NCI-H524 (cell line): ENCODE results near the gene BRDT.

Source experiments
- DNase-seq, 2 experiments: peaks; one replicate each; lab custom pipeline; 2025; lab: John Stamatoyannopoulos, UW

BRDT gene

DNA sequence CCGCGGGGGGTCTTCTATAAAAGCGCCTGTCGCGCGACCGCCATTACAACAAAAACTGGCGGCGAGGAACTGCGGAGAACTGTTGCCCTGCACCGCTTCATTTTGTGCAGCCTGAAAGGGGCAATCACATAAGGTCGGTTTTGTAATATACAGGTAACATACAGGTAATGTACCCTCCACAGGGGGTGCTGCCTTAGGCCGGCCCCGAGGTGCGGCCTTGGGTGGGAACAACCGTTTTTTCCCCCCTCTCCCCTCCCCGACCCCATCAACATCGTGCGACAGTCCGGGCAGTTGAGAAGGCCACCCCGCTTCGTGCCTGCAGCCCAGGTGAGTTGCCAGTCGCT lies at the start of gene BRDT:
TSS of gene BRDT (plus strand) at position 46 of the 344 bp plus-strand sequence. CDS start 13,354 bp downstream, outside the sequence.
- DNase-seq = no peak

DNA sequence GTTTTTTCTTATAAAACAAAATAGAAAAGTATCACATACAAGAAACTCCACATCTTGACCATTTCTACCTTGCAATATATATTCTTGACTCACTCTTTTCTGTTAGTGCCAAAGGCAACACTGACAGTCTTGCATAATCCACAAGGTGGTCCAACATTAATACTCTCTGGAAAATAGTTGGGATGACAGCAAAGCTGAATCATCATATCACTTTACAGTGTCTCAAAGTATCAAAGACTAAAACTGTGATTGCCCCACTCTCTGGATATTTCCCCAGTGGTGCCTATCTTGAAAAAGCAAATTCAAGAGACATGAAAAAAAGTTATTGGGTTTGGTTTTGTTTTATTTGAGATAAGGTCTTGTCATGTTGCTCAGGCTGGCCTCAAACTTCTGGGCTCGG lies 48.6 kb upstream of the BRDT start:
- DNase-seq = no peak

- DNase-seq = no peak
Measured at GRCh38 chr1:91901231-91901630, 48.0 kb upstream of the BRDT start.

DNA sequence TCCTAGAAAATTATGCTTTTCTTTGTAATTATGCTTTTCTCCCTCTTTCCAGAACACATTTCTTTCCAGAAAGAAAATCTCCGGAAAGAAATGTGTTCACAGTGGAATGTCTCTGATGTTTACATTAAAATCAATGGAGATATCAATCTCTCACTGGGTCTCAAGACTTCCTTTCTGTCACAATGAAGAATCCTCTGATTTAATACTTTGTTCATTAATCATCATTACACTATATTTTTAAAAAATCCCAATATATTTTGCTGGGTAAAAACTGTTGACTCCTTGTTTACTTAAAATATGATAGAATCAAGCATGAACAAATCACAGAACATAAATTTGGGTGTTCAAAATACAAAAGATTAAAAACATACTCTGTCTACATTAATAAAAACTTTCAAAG lies 36.9 kb upstream of the BRDT start:
- no peak for DNase-seq

- DNase-seq = no peak
Measured at GRCh38 chr1:91913018-91913417, 36.2 kb upstream of the BRDT start.

DNA sequence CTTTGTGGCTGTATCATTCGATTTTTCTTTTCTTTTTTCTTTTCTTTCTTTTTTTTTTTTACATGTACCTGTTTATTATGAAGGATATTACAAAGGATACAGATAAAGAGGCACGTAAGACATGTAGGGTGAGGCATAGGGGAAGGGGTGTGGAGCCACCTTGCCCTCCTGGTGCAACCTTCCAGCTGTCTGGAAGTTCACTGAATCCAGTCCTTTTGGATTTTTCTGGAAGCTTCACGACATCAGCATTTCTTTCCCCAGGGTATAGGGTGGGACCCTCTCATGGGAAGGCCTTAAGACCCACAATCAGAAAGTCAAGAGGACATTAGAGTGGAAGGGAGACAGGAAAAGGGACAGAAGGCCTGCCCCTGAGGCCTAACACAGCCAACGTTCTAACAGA lies 33.2 kb upstream of the BRDT start:
- DNase-seq = no peak

DNA sequence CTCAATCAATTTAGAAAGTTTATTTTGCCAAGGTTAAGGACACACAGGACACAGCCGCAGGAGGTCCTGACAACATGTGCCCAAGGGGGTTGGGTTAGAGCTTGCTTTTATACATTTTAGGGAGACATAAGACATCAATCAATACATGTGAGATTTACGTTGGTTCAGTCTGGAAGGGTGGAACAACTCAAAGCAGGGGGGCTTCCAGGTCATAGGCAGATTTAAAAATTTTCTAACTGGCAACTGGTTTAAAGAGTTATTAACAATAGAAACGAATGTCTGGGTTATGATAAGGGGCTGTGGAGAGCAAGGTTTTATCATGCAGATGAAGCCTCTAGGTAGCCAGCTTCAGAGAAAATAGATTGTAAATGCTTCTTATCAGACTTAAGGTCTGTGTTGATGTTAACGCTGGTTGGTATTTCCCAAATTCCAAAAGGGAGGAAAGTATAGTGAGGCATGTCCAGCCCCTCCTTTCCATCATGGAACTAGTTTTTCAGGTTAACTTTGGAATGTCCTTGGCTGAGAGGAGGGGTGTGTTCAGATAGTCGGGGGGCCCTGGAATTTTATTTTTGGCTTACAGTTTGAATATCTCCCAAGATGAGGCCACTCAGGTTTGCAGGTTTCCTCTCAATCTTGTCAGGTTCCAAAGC lies 32.3 kb upstream of the BRDT start:
- DNase-seq = no peak

GRCh38 chr1:91919962-91920361 lies 29.2 kb upstream of the BRDT start:
- DNase-seq = no peak

GRCh38 chr1:91924146-91924545 lies 25.1 kb upstream of the BRDT start:
- DNase-seq = no peak

DNA sequence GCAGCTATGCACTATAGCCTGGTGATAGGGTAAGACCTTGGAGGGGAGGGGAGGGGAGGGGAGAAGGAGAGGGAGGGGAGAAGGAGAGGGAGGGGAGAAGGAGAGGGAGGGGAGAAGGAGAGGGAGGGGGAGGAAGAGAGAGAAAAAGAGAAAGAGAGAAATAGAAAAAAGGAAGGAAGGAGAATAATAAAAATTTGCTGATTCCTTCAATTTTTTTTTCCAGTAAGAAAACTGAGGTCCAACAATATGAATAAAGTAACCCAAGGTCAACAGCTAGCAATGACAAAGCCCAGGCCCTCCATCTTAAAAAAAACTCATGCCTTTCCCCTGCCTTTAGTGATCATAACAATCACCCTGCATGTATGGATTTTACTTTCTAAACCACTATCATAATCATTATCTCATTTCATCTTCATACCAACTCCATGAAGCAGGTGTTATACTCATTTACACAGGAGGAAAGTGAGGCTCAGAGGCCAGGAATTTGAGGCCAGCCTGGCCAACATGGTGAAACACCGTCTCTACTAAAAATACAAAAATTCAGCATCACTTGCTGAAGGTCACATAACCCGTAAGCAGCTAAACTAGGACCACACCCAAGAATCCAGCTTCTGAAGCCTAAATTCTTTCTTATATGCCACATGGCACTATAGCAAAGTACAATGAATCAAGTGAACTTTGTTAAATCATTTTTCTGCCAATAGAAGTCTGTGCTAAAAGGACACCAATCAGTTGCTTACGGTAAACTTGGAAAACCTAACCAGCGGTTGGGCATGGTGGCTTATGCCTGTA lies 23.4 kb upstream of the BRDT start:
- DNase-seq = no peak

DNA sequence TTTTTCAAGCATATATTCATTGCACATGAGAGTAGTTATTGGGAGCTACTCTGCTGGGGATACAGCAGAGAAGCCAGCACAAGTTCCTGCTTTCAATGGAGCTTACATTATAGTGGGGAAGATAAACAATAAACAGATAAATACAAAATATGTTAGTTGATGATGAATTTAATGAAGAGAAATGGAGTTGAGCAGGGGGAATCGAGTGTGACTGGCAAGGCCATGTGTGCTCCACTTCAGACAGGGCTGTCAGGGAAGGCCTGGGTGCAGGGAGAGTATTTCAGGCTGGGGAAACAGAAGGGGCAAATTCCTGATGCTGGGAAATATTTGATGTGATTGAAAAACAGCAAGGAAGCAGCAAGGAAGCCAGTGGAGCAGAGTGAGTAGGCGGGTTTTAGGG lies 21.2 kb upstream of the BRDT start:
- no peak for DNase-seq

DNA sequence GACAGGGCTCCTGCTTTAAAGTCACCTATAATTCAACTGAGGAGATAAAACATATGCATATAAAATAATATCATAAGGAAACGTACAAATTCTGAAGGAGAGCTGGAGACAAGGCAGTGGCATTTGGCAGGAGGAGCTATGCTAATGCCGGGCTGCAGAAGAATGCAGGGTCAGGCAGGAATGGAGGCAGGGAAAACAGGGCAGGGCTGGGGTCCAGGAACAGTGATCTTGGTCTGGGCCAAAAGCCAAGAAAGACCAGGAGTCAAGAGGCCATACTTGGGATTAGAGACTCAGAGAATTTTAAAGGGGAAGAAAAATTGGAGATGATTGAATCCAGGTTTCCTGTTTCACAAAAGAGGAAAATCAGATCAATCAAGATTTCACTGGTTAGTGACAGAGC lies 20.0 kb upstream of the BRDT start:
- no peak for DNase-seq

DNA sequence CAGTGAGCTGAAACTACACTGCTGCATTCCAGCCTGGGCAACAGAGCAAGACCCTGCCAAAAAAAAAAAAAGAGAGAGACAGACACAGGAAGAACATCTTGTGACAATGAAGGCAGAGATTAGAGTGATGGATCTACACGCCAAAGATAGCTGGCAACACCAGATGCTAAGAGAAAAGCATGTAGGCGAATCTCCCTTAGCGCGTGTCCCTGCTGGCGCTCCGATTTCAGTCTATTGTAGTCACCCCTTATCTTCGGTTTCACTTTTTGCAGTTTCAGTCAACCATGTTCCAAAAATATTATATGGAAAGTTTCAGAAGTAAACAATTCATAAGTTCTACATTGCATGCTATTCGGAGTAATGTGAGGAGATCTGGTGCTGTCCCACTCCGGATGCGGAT lies 11.6 kb upstream of the BRDT start:
- no peak for DNase-seq

DNA sequence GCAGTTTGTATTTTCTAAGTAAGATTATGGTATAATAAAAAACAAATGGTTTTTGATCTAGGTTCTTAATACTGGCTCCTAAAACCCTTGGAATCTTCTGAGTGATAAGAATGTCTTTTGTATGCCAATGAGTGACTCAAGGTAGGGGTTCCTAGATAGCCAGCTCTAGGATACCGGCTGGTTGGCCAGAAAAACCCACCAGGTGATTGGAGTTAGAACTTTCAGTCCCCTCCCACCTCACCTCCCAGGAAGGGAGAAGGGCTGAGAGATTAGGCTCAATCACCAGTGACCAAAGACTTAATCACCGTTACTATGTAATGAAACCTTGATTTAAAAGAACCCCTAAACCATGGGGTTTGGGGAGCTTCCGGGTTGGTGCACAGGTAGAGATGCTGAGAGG lies 8.7 kb upstream of the BRDT start:
- DNase-seq = no peak

DNA sequence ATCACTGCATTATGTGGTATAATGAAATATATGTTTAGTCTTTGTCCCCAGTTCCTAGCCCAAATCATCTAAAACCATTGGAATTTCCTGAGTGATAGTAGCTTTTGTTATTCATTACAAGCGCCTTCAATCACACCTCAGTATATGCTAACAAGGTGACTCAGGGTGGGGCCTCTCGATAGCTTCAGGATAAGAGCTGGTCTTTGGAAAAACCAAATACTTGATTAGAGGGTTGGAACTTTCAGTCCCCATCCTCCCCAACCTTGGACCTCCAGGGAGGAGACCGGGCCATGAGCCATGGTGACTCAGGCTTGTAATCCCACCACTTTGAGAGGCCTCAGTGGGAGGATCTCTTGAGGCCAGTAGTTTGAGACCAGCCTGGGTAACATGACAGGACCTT lies 5.1 kb upstream of the BRDT start:
- no peak for DNase-seq

DNA sequence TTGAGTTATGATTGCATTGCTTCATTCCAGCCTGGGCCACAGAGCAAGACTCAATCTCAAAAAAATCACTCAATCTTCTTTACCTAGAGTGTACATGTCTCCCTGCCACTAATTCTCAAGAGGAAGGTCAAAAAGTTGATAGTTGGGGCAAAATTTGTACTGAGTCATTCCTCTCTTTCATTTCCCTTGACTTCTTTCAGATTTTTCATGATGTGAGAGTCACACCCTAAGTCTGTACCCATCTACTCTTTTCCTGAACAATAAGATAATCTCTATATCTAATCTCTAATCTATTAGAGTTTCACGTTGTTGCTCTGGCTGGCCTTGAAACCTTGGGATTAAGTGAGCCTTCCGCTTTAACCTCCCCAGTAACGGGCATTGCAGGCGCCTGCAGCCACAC lies 1.1 kb upstream of the BRDT start:
- DNase-seq = no peak

GRCh38 chr1:91948501-91949355 lies 473 bp upstream of the BRDT start:
- peak in 1 of 2 experiments; percentile 22 for DNase-seq

DNA sequence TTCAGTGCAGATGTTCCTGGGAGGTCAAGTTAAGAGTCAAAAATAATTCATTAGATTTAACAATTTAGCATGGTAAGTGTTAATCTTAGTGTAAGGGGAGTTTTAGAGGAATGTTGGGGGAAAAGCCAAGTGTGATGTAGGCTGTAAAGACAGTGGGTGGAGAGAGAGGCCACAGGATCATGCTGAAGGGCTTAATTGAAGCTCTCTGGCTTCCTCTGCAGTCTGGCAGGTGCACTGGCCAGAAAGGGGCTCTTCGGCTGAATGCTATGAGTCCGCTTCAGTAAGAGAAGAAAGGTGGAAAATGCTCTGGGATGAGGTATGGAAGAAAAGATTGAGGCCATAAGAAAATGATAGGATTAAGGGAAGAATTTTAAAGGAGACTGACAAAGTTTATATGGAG lies 3.0 kb downstream of the BRDT start:
- DNase-seq = no peak

DNA sequence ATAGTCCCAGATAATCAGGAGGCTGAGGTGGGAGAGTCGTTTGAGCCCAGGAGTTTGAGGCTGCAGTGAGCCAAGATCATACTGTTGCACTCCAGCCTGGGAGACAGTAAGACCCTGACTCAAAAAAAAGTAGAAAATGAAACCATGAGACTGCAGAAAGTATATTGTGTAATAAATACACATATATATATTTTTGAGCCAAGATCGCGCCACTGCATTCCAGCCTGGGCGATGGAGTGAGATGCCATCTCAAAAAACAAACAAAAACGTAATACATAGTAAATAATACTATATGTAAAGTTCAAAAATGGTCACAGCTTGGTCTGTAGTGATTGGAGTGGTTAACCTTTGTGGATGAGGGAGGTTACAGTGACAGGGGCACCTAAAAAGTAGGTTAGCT lies 9.7 kb downstream of the BRDT start:
- DNase-seq = no peak

- no peak for DNase-seq
Measured at GRCh38 chr1:91968334-91968733, 19.1 kb downstream of the BRDT start.

- no peak for DNase-seq
Measured at GRCh38 chr1:91979383-91979782, 30.2 kb downstream of the BRDT start.

DNA sequence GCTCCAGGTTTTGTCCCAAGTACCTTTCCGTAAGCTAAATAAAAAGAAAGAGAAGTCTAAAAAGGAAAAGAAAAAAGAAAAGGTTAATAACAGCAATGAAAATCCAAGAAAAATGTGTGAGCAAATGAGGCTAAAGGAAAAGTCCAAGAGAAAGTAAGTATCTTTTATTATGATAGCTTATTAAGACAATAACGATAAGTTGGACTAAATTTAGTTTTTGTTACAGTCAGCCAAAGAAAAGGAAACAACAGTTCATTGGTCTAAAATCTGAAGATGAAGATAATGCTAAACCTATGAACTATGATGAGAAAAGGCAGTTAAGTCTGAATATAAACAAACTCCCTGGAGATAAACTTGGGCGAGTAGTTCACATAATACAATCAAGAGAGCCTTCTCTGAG lies 31.5 kb downstream of the BRDT start:
- DNase-seq = no peak

DNA sequence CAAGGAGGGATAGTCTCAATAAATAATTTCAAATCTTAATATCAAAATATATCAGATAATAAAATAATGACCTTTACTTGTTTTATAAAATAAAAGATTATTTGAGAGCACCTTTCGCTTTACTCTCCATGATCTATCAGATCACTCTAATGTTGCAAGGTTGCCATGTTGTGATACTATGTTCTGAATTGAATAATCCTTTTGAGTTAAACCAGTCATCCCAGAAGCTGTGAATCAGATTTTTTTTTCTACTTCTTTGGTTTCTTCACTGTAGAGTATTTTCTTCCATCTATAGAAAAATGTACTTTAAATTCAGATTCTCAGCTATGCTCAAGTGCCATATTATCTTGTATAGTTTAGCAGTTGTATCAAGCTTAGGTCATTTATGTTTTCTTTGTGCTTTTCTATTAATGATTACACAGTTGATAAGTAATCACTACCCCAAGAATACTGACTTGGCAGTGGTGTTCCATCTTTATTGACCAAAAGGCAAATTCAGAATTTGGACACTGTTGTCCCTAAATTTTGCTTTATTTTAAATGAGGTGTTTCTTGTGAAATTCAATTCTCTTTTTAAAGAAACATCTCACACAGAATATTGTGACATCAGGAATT lies 32.9 kb downstream of the BRDT start:
- no peak for DNase-seq
